ENCODE results near the gene H1-8. TPM values are rescaled to one million over a fixed set of nuclear protein-coding genes. Genes with fewer than 3 reads are reported as not detected.
"Not testable (repeated sequence)": the region's sequence is repeated elsewhere in the genome, so short reads cannot be mapped to it uniquely, and the experiment has no call there.

The H1-8 gene
- total RNA-seq, 4 donors from 2014 or later: not detected

- no peak for DNase-seq (ENCODE audit: low spot score in 2 of 2)
- TF ChIP-seq EP300 (IDR thresholded peaks at IDR 0.05): no peak
- no peak for TF ChIP-seq POLR2A (IDR thresholded peaks at IDR 0.05)
- TF ChIP-seq CTCF (IDR thresholded peaks at IDR 0.05): no peak
- TF ChIP-seq POLR2AphosphoS5 (IDR thresholded peaks at IDR 0.05): no peak
- no peak overlapping the region for H3K27ac ChIP-seq
- WGBS: 83% methylated on average over 10 of the region's 10 CpGs
- H3K36me3 ChIP-seq: peaks cover 83% of the 10 kb centered on the region
- H3K4me1 ChIP-seq: no peaks in the 10 kb centered on the region
- no peaks in the 10 kb centered on the region for H3K9me3 ChIP-seq
- no peaks in the 10 kb centered on the region for H3K27me3 ChIP-seq
- H3K4me3 ChIP-seq: no peak overlapping the region
These were observed 28.9 kb upstream of the H1-8 start for GRCh38 chr3:129514110-129514509.

GRCh38 chr3:129514563-129514962, 28.4 kb upstream of the H1-8 start:
- Histone ChIP-seq H3K36me3 (peaks cover 87% of the 10 kb centered on the region), H3K4me3 (no peak overlapping the region), H3K27ac (no peak overlapping the region), H3K4me1 (no peaks in the 10 kb centered on the region), H3K27me3 (no peaks in the 10 kb centered on the region), H3K9me3 (no peaks in the 10 kb centered on the region)
- TF ChIP-seq CTCF (IDR thresholded peaks at IDR 0.05): no peak
- no peak for TF ChIP-seq POLR2AphosphoS5 (IDR thresholded peaks at IDR 0.05)
- no peak for TF ChIP-seq EP300 (IDR thresholded peaks at IDR 0.05)
- no peak for TF ChIP-seq POLR2A (IDR thresholded peaks at IDR 0.05)
- 98% methylated on average over 6 of the region's 6 CpGs for WGBS
- DNase-seq (ENCODE audit: low spot score in 2 of 2): no peak

- H3K9me3 ChIP-seq; H3K27ac ChIP-seq; DNase-seq (ENCODE audit: low spot score in 2 of 2); H3K27me3 ChIP-seq; H3K4me1 ChIP-seq; H3K4me3 ChIP-seq: not testable (repeated sequence)
- WGBS: 93% methylated on average over 10 of the region's 25 CpGs
- H3K36me3 ChIP-seq: peaks cover 84% of the 10 kb centered on the region
These were observed 27.7 kb upstream of the H1-8 start for GRCh38 chr3:129515108-129515820.

GRCh38 chr3:129515821-129516432, 27.0 kb upstream of the H1-8 start:
- WGBS: 74% methylated on average over 3 of the region's 7 CpGs
- H3K27ac ChIP-seq; H3K27me3 ChIP-seq; H3K4me1 ChIP-seq; H3K9me3 ChIP-seq; DNase-seq (ENCODE audit: low spot score in 2 of 2); H3K4me3 ChIP-seq: not testable (repeated sequence)
- H3K36me3 ChIP-seq: peaks cover 84% of the 10 kb centered on the region

GRCh38 chr3:129517516-129517915, 25.5 kb upstream of the H1-8 start:
- no peak overlapping the region for H3K4me3 ChIP-seq
- no peak overlapping the region for H3K27ac ChIP-seq
- 89% methylated on average over 6 of the region's 7 CpGs for WGBS
- H3K9me3 ChIP-seq: no peaks in the 10 kb centered on the region
- H3K4me1 ChIP-seq: no peaks in the 10 kb centered on the region
- no peaks in the 10 kb centered on the region for H3K27me3 ChIP-seq
- H3K36me3 ChIP-seq: peaks cover 70% of the 10 kb centered on the region
- TF ChIP-seq EP300 (IDR thresholded peaks at IDR 0.05) (no peak), CTCF (IDR thresholded peaks at IDR 0.05) (no peak), POLR2AphosphoS5 (IDR thresholded peaks at IDR 0.05) (no peak), POLR2A (IDR thresholded peaks at IDR 0.05) (no peak)
- no peak for DNase-seq (ENCODE audit: low spot score in 2 of 2)

- TF ChIP-seq CTCF (IDR thresholded peaks at IDR 0.05): no peak
- TF ChIP-seq EP300 (IDR thresholded peaks at IDR 0.05): no peak
- TF ChIP-seq POLR2AphosphoS5 (IDR thresholded peaks at IDR 0.05): no peak
- TF ChIP-seq POLR2A (IDR thresholded peaks at IDR 0.05): no peak
- Histone ChIP-seq H3K36me3 (peaks cover 65% of the 10 kb centered on the region), H3K4me1 (no peaks in the 10 kb centered on the region), H3K9me3 (no peaks in the 10 kb centered on the region), H3K27ac (no peak overlapping the region), H3K4me3 (no peak overlapping the region), H3K27me3 (no peaks in the 10 kb centered on the region)
- no peak for DNase-seq (ENCODE audit: low spot score in 2 of 2)
- WGBS: 90% methylated on average over 6 of the region's 8 CpGs
These were observed 24.9 kb upstream of the H1-8 start for GRCh38 chr3:129518038-129518561.
